GM21528 (cell line): ENCODE results near the gene UGT1A10.
"Not testable (repeated sequence)": the region's sequence is repeated elsewhere in the genome, so short reads cannot be mapped to it uniquely, and the experiment has no call there.

Experiments
- ATAC-seq: cut with Tn5 transposase; IDR thresholded peaks from one replicate; pipeline ENCODE4 v1.9.1; 2021; ENCODE audit warnings: mild to moderate bottlenecking, moderate library complexity; ENCODE audit not compliant: unreplicated experiment, low FRiP score

The UGT1A10 gene

GRCh38 chr2:233736868-233737653 is 100.8 kb downstream of the UGT1A10 start:
- not testable (repeated sequence) for ATAC-seq

- no peak for ATAC-seq
Measured at GRCh38 chr2:233740870-233741269, 104.6 kb downstream of the UGT1A10 start.

DNA sequence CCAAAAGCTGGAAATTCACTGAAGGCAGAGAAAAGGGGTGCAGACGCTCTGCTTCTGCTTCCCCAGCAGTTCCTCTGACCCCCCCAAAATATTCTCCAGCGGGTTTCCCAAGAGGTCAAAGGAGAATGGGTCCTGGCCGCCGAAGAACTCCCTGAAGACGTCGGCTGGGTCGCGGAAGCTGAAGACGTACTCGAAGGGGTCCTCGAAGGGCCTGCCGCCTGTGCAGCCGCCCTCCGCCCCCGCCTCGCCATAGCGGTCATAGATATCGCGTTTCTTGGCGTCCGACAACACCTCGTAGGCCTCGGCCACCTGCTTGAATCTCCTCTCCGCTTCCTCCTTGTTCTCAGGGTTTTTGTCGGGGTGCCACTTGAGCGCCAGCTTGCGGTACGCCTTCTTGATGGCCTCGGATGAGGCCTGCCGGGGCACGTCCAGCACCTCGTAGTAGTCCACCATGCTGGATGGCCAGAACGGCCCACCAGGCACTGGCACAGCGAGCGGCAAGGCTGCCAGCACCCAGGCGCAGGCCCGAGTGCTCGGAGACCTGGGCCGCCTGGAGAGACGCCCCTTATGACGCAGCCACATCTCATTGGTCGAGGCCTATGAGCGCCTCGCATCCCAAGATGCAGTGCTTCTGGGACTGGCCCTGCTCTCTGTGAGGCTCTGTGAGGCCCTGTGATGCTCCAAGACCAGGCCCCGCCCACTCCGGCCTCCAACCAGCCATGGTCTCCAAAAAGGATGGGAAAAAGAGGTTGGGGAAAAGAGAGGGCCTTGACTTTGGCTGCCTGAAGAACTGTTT is 107.4 kb downstream of the UGT1A10 start:
- no peak for ATAC-seq

DNA sequence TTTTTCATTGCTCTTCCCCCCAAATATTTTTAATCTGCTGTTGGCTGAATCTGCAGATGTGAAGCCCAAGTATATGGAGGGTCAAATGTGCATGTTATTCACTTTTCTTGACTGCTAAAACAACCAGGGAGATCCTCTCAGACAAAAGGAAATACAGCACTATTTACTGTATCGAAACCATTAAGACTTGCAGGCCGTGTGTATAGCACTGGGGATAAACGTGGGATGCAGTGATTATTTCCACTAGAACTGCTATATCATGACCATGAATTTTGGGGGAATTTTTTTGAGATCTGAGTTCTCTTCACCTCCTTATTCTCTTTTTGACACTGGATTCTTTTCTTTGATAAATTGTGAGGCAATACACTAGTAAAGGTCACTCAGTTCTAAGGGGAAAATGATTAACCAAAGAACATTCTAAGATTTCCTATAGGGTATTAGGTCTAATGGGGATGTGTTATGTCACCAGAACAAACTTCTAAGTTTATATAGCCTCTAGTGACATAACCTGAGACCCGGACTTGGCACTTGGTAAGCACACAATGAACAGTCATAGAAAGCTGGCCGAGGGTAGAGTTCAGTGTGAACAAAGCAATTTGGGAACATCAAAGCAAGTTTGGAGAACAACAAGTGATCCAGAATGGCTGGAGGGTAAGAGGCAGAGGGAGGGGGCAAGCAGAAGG is 109.0 kb downstream of the UGT1A10 start:
- ATAC-seq: no peak

DNA sequence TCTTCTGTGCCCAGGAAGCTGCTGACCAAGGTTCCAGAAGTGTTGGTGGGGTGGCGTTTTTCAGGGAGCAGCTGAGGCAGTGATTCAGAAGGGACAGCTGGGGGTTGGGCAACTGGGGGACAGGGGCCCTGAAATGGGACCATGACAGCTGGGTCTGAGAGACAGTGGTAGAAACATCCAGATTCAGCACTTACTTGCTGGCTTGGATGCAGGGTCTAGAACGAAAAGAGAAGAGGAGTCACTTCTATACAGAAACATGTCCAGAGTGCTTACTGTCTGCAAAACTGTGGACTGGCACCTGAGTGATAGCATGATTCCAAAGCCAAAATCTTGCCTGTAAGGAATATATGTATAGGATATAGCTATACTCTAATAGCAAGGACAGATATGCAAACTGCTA is 109.6 kb downstream of the UGT1A10 start:
- not testable (repeated sequence) for ATAC-seq

GRCh38 chr2:233746475-233747282 is 110.4 kb downstream of the UGT1A10 start:
- ATAC-seq: no peak

DNA sequence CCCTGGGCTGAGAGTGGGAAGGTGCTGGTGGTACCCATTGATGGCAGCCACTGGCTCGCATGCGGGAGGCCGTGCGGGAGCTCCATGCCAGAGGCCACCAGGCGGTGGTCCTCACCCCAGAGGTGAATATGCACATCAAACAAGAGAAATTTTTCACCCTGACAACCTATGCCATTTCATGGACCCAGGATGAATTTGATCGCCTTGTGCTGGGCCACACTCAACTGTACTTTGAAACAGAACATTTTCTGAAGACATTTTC is 111.0 kb downstream of the UGT1A10 start:
- ATAC-seq: no peak

GRCh38 chr2:233750689-233751088 is 114.4 kb downstream of the UGT1A10 start:
- ATAC-seq: not testable (repeated sequence)

DNA sequence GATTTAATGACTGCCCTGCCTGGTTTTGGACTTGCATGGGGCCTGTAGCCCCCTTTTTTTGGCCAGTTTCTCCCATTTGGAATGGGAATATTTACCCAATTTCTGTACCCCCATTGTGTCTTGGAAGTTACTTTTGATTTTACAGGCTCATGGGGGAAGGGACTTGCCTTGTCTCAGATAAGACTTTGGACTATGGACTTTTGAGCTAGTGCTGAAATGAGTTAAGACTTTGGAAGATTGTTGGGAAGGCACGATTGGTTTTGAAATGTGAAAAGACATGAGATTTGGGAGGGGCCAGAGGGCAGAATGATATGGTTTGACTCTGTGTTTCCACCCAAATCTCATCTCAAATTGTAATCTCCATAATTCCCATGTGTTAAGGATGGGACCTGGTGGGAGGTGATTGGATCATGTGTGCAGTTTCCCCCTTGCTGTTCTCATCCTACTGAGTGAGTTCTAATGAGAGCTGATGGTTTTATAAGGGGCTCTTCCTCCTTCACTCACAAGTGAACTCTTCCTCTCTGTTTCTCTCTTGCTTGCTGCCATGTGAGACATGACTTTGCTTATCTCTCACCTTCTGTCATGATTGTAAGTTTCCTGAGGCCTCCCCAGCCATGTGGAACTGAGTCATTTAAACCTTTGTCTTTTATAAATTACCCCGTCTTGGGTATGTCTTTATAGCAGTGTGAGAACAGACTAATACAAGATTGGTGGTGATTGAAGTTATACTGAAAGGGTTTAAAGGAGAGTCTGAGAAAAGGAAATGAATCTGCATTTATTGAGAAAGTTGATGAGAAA is 115.2 kb downstream of the UGT1A10 start:
- not testable (repeated sequence) for ATAC-seq

- ATAC-seq: no peak
Measured at GRCh38 chr2:233754872-233755611, 118.8 kb downstream of the UGT1A10 start.

DNA sequence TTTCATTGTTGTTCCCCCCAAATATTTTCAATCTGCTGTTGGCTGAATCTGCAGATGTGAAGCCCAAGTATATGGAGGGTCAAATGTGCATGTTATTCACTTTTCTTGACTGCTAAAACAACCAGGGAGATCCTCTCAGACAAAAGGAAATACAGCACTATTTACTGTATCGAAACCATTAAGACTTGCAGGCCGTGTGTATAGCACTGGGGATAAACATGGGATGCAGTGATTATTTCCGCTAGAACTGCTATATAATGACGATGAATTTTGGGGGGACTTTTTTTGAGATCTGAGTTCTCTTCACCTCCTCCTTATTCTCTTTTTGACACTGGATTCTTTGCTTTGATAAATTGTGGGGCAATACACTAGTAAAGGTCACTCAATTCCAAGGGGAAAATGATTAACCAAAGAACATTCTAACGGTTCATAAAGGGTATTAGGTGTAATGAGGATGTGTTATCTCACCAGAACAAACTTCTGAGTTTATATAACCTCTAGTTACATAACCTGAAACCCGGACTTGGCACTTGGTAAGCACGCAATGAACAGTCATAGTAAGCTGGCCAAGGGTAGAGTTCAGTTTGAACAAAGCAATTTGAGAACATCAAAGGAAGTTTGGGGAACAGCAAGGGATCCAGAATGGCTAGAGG is 120.3 kb downstream of the UGT1A10 start:
- ATAC-seq: no peak

- no peak for ATAC-seq
Measured at GRCh38 chr2:233758141-233758540, 121.9 kb downstream of the UGT1A10 start.

- ATAC-seq: no peak
Measured at GRCh38 chr2:233758849-233759248, 122.6 kb downstream of the UGT1A10 start.

DNA sequence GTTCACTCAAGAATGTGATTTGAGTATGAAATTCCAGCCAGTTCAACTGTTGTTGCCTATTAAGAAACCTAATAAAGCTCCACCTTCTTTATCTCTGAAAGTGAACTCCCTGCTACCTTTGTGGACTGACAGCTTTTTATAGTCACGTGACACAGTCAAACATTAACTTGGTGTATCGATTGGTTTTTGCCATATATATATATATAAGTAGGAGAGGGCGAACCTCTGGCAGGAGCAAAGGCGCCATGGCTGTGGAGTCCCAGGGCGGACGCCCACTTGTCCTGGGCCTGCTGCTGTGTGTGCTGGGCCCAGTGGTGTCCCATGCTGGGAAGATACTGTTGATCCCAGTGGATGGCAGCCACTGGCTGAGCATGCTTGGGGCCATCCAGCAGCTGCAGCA is 123.8 kb downstream of the UGT1A10 start, which contains the start of gene UGT1A1:
Gene UGT1A1 (plus strand): TSS at position 228 of the 400 bp plus-strand sequence. CDS start 18 bp downstream, at position 246.
- ATAC-seq: no peak

DNA sequence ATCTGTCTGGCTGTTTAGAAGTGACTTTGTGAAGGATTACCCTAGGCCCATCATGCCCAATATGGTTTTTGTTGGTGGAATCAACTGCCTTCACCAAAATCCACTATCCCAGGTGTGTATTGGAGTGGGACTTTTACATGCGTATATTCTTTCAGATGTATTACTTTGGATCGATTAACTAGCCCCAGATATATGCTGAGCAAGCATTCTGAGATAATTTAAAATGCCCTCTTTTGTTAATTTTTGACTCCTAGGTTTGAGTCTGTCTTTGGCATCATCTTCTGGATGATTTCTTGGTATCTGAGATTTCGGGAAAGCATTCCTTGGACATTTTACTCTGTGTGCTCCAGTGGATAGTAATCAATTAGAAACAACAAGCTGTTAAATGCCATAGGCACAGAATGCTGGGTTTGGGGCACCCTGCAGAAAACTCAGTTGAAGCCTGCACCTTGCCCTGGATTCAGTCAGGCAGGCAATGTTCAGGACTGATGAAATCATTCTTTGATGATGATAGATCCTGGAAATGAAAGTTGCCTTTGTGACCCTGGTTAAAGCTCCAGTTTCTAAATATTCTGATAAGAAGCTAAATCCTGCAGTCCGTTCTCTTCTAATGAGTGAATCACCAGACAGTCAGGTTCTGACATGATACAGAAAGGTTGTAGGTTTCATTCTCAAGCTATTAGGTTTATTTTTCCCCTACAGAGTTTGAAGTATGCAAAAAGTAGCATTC is 125.0 kb downstream of the UGT1A10 start:
- ATAC-seq: no peak

GRCh38 chr2:233764264-233764663 is 128.0 kb downstream of the UGT1A10 start:
- ATAC-seq: no peak

DNA sequence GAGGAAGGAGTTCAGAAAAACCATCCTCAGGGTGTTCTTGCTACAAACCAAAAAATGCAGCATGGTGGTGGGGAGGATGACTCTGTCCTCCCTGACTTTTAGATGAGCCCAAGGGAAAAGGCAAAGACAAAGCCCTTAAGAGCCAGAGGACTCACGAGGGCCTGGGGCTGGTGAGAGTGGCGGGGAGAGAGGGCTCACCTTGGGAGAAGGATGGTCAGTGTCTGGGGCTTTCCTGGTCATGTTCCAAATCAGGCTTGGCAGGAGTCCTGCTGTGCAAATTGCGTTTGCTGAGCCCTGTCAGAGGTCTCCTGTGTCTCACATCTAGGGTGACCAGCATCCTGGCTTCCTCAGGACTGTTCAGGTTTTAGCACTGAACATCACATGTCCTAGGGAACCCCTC is 128.5 kb downstream of the UGT1A10 start:
- ATAC-seq: no peak

- no peak for ATAC-seq
Measured at GRCh38 chr2:233766416-233766815, 130.2 kb downstream of the UGT1A10 start.
